GM21786 (cell line): Measurements from ENCODE around the gene NDUFS6.

ENCODE experiments used
- ATAC-seq: cut with Tn5 transposase; IDR thresholded peaks from one replicate; pipeline ENCODE4 v1.9.1; 2021; ENCODE audit not compliant: unreplicated experiment

NDUFS6 gene

GRCh38 chr5:1801222-1801966 is at the start of gene NDUFS6:
Gene NDUFS6 (plus strand): TSS chr5:1801407. CDS start chr5:1801418, 11 bp downstream.
- ATAC-seq: peak; percentile 54

GRCh38 chr5:1751864-1752822 is 49.1 kb upstream of the NDUFS6 start:
- no peak for ATAC-seq

- ATAC-seq: no peak
Measured at GRCh38 chr5:1752881-1753280, 48.3 kb upstream of the NDUFS6 start.

- ATAC-seq: no peak
Measured at GRCh38 chr5:1753490-1753889, 47.7 kb upstream of the NDUFS6 start.

GRCh38 chr5:1754531-1755220 is 46.5 kb upstream of the NDUFS6 start:
- ATAC-seq: no peak

- ATAC-seq: no peak
Measured at GRCh38 chr5:1755321-1755949, 45.8 kb upstream of the NDUFS6 start.

GRCh38 chr5:1756481-1756880 is 44.7 kb upstream of the NDUFS6 start:
- ATAC-seq: no peak

- no peak for ATAC-seq
Measured at GRCh38 chr5:1757511-1757910, 43.7 kb upstream of the NDUFS6 start.

- ATAC-seq: no peak
Measured at GRCh38 chr5:1758574-1758973, 42.6 kb upstream of the NDUFS6 start.

GRCh38 chr5:1759378-1759970 is 41.7 kb upstream of the NDUFS6 start:
- no peak for ATAC-seq

GRCh38 chr5:1760231-1760630 is 41.0 kb upstream of the NDUFS6 start:
- ATAC-seq: no peak

GRCh38 chr5:1760656-1761452 is 40.4 kb upstream of the NDUFS6 start:
- no peak for ATAC-seq

- no peak for ATAC-seq
Measured at GRCh38 chr5:1761453-1761755, 39.8 kb upstream of the NDUFS6 start.

- no peak for ATAC-seq
Measured at GRCh38 chr5:1762121-1762882, 38.9 kb upstream of the NDUFS6 start.

- no peak for ATAC-seq
Measured at GRCh38 chr5:1762883-1763547, 38.2 kb upstream of the NDUFS6 start.

- ATAC-seq: no peak
Measured at GRCh38 chr5:1763548-1763911, 37.7 kb upstream of the NDUFS6 start.

- ATAC-seq: no peak
Measured at GRCh38 chr5:1763960-1764605, 37.1 kb upstream of the NDUFS6 start.

GRCh38 chr5:1764606-1764960 is 36.6 kb upstream of the NDUFS6 start:
- ATAC-seq: no peak
